Upper lobe of left lung (tissue), 6 donors: ENCODE data around the gene LZTS2. TPM values are rescaled to one million over a fixed set of nuclear protein-coding genes. Genes with fewer than 3 reads are reported as not detected.

ENCODE experiments used
- ATAC-seq, 2 donors: fragments of 200-7000 bp; cut with Tn5 transposase; one replicate each; pipeline ENCODE4 v1.9.1; 2022; ENCODE audit warnings: mild to moderate bottlenecking in 2 of 2, moderate library complexity in 2 of 2; ENCODE audit not compliant: low FRiP score in 2 of 2
- DNase-seq, 2 donors: peaks; one replicate each; pipeline ENCODE4 v3.0.0-alpha.2; 2019 to 2020
- H3K27ac ChIP-seq, 4 donors: fragments of 200-600 bp; sonication (generic); one replicate each; pipeline ENCODE4 v1.5.1; 2016 to 2019
- H3K27me3 ChIP-seq, 4 donors: fragments of 200-600 bp; sonication (generic); one replicate each; pipeline ENCODE4 v1.5.1; 2017 to 2019
- H3K36me3 ChIP-seq, 4 donors: fragments of 200-600 bp; sonication (generic); one replicate each; pipeline ENCODE4 v1.5.1; 2016 to 2019
- H3K4me1 ChIP-seq, 4 donors: fragments of 200-600 bp; sonication (generic); one replicate each; pipeline ENCODE4 v1.5.1; 2018 to 2019
- H3K4me3 ChIP-seq, 4 donors: fragments of 200-600 bp; sonication (generic); one replicate each; pipeline ENCODE4 v1.5.1; 2017 to 2019; ENCODE audit warnings: mild to moderate bottlenecking in 2 of 4, moderate library complexity in 1 of 4
- H3K9me3 ChIP-seq, 4 donors: fragments of 200-600 bp; sonication (generic); one replicate each; pipeline ENCODE4 v1.5.1; 2018 to 2019
- CTCF ChIP-seq, 6 experiments: fragments of 450-650 bp in 4 of 6; fragments of 200-600 bp in 2 of 6; sonication (generic) in 2 of 6; IDR thresholded peaks; one replicate each; pipeline ENCODE4 v1.5.1; 2016 to 2019; ENCODE audit warnings: antibody characterized with exemption in 6 of 6
- EP300 ChIP-seq, 4 donors: sonication (generic); formaldehyde crosslinking; IDR thresholded peaks; one replicate each; pipeline ENCODE4 v1.5.1; 2017; ENCODE audit warnings: antibody characterized with exemption in 4 of 4, control low read depth in 2 of 4
- POLR2A ChIP-seq, 4 donors: fragments of 450-650 bp; IDR thresholded peaks; one replicate each; pipeline ENCODE4 v1.5.1; 2016 to 2017; ENCODE audit warnings: antibody characterized with exemption in 4 of 4, mild to moderate bottlenecking in 2 of 4
- POLR2AphosphoS5 ChIP-seq, 2 donors: sonication (generic); formaldehyde crosslinking; IDR thresholded peaks; one replicate each; pipeline ENCODE4 v1.5.1; 2017; ENCODE audit warnings: antibody characterized with exemption in 2 of 2
- WGBS, 2 donors: methylation state at CpG; one replicate each; pipeline ENCODE4 v1.1.5; 2017 to 2018; 5-methylcytosine and 5-hydroxymethylcytosine counted together
- total RNA-seq, 6 donors: library from RNA; depleted of rRNA in 4 of 6; stranded (reverse); fragments of >200 nt in 4 of 6; gene quantifications; one replicate each; pipeline versions ENCODE4 v1.1.0 to v1.2.1, GENCODE V29; 2016 to 2021
- donor health status: DM: no; HTN: no; CAD: no; lungs with moderate emphysema.
- donor health status: DM: no; HTN: yes; CAD: no; lungs with severe emphysema.

The LZTS2 gene
- total RNA-seq, 6 donors from 2014 or later: 42.5 to 105 (median 60.1) TPM

- H3K9me3 ChIP-seq: no peaks in the 10 kb centered on the region
- H3K27ac ChIP-seq: no peak overlapping the region
- DNase-seq (no peak), ATAC-seq (no peak)
- H3K27me3 ChIP-seq: no peaks in the 10 kb centered on the region
- peaks cover 0 to 68% (median 31%) of the 10 kb centered on the region in 4 donors for H3K36me3 ChIP-seq
- peaks cover 2 to 9% (median 4%) of the 10 kb centered on the region in 4 donors for H3K4me1 ChIP-seq
- TF ChIP-seq CTCF (IDR thresholded peaks at IDR 0.05) (no peak), EP300 (IDR thresholded peaks at IDR 0.05) (no peak)
- no peak overlapping the region for H3K4me3 ChIP-seq
- 88 to 90% methylated on average over 5 of the region's 5 CpGs for WGBS, 2 donors
These were observed 18.3 kb upstream of the LZTS2 start for GRCh38 chr10:100981178-100981772.

- DNase-seq (peak in 1 of 2 donors; percentile 77), ATAC-seq (no peak)
- Histone ChIP-seq H3K27me3 (no peaks in the 10 kb centered on the region), H3K27ac (no peak overlapping the region), H3K9me3 (no peaks in the 10 kb centered on the region), H3K4me1 (peaks cover 14 to 25% (median 15%) of the 10 kb centered on the region in 4 donors), H3K4me3 (no peak overlapping the region), H3K36me3 (peaks cover 0 to 59% (median 31%) of the 10 kb centered on the region in 4 donors)
- WGBS, 2 donors: 95% methylated on average over 11 to 21 of the region's 24 CpGs
- TF ChIP-seq POLR2AphosphoS5 (IDR thresholded peaks at IDR 0.05) (no peak), POLR2A (IDR thresholded peaks at IDR 0.05) (no peak), CTCF (IDR thresholded peaks at IDR 0.05) (no peak), EP300 (IDR thresholded peaks at IDR 0.05) (no peak)
These were observed 16.4 kb upstream of the LZTS2 start for GRCh38 chr10:100982916-100983830.

- Histone ChIP-seq H3K4me3 (no peak overlapping the region), H3K27me3 (no peaks in the 10 kb centered on the region), H3K4me1 (peaks cover 19 to 32% (median 22%) of the 10 kb centered on the region in 4 donors), H3K36me3 (peaks cover 0 to 51% (median 28%) of the 10 kb centered on the region in 4 donors), H3K9me3 (no peaks in the 10 kb centered on the region), H3K27ac (no peak overlapping the region)
- 81 to 94% methylated on average over 5 to 13 of the region's 13 CpGs for WGBS, 2 donors
- TF ChIP-seq CTCF (IDR thresholded peaks at IDR 0.05): no peak
- no peak for TF ChIP-seq POLR2AphosphoS5 (IDR thresholded peaks at IDR 0.05)
- no peak for TF ChIP-seq EP300 (IDR thresholded peaks at IDR 0.05)
- TF ChIP-seq POLR2A (IDR thresholded peaks at IDR 0.05): no peak
- DNase-seq: peak in 1 of 2 donors; percentile 16
- no peak for ATAC-seq
These were observed 15.5 kb upstream of the LZTS2 start for GRCh38 chr10:100983868-100984671.

GRCh38 chr10:100984672-100985177, 14.9 kb upstream of the LZTS2 start:
- no peak for ATAC-seq
- TF ChIP-seq EP300 (IDR thresholded peaks at IDR 0.05): no peak
- no peak for TF ChIP-seq POLR2A (IDR thresholded peaks at IDR 0.05)
- TF ChIP-seq POLR2AphosphoS5 (IDR thresholded peaks at IDR 0.05): no peak
- no peak for TF ChIP-seq CTCF (IDR thresholded peaks at IDR 0.05)
- Histone ChIP-seq H3K27ac (no peak overlapping the region), H3K36me3 (peaks cover 0 to 49% (median 26%) of the 10 kb centered on the region in 4 donors), H3K4me1 (peaks cover 19 to 32% (median 22%) of the 10 kb centered on the region in 4 donors), H3K9me3 (no peaks in the 10 kb centered on the region), H3K27me3 (no peaks in the 10 kb centered on the region), H3K4me3 (no peak overlapping the region)
- DNase-seq: peak in 1 of 2 donors; percentile 8
- WGBS, 2 donors: 75 to 81% methylated on average over 2 of the region's 2 CpGs
